Fibroblast of mammary gland (primary cell): ENCODE data around the gene CTNND2.
"Not testable (repeated sequence)": the region's sequence is repeated elsewhere in the genome, so short reads cannot be mapped to it uniquely, and the experiment has no call there.

Source experiments
- DNase-seq: peaks from one replicate; pipeline ENCODE4 v3.0.0-alpha.2; 2010; ENCODE audit warnings: low read depth
- H3K4me3 ChIP-seq: 2 replicates; pipeline ENCODE4 v1.5.1; 2011; ENCODE audit warnings: low read depth, mild to moderate bottlenecking, low read length, moderate library complexity; ENCODE audit not compliant: control insufficient read depth
- TF ChIP-seq, protein P1 (sequence below): conservative IDR thresholded peaks from 2 replicates; pipeline ENCODE4 v1.5.1; 2011; ENCODE audit warnings: low read depth, low read length, inconsistent platforms; ENCODE audit not compliant: control insufficient read depth, insufficient read depth

The CTNND2 gene

DNA sequence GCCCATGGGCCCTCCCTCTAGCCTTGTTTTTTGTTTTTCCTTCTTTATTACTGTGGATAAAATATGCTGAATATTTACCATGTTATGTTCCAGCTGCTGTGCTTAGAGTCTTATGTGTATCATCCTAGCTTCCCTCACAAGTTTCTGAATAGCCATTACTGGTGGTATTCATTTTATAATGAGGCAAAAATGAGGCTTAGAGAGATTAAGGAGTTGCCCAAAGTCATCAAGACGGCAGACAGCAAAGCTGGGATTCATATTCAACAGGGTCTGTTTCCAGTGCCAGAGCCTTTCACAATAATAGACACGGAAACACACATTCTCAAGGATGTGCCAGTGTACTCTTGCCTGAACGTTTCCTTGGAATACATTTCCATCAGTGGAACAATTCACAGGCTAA, 258.1 kb downstream of the CTNND2 start:
- TF ChIP-seq, protein P1, sequence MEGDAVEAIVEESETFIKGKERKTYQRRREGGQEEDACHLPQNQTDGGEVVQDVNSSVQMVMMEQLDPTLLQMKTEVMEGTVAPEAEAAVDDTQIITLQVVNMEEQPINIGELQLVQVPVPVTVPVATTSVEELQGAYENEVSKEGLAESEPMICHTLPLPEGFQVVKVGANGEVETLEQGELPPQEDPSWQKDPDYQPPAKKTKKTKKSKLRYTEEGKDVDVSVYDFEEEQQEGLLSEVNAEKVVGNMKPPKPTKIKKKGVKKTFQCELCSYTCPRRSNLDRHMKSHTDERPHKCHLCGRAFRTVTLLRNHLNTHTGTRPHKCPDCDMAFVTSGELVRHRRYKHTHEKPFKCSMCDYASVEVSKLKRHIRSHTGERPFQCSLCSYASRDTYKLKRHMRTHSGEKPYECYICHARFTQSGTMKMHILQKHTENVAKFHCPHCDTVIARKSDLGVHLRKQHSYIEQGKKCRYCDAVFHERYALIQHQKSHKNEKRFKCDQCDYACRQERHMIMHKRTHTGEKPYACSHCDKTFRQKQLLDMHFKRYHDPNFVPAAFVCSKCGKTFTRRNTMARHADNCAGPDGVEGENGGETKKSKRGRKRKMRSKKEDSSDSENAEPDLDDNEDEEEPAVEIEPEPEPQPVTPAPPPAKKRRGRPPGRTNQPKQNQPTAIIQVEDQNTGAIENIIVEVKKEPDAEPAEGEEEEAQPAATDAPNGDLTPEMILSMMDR: no peak
- no peak overlapping the region for H3K4me3 ChIP-seq
- no peak for DNase-seq

DNA sequence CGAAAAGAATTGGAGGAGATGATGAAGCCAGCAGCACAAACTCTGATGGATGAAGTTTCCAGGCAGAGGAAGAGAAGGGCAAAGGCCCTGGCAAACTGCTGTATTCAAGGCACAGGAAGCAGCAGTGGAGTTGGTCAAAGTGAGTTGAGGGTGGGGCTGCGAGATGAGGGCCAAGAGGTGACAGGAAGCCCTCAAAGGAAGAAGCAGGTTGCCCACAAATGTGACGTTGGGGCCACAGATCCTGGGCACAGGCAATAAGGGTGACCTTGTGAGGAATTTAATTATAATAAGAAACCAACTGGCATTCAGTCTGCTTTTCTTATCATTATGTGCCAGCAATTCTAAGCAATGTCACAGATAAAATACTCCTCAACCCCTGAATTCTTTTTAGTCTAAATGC, 261.8 kb downstream of the CTNND2 start:
- no peak overlapping the region for H3K4me3 ChIP-seq
- TF ChIP-seq, protein P1: no peak
- no peak for DNase-seq

DNA sequence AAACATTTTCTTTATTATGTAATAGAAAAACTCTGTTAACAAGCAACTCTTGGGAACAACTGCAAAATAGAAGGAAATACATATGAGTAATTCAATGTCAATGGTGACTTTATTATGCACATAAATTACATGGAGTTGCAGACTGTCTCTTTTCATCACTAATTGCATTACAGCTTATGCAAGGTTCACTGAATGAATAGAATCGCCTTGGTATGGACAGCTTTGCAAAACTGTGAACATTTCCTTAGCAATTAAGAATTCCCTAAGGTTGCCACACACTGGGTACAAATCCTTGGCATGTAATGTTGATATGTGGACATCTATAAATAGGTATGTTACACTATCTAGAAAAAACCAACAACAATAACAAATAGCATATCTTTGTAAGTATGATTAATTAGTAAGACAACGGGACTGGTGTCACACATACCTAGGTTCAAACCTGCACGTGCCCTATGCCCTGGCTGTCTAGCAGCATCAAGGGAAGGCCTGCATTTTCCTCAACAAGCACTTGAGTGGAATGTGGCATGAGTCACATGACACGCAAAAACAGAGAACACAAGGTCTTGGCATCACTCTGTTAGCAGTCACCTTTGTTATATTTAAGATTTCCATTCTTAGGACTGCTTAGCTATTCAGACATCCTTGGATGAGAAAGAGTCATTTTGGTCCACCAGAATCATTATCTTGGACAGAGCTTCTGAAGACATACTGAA, 263.9 kb downstream of the CTNND2 start:
- TF ChIP-seq, protein P1: no peak
- no peak for DNase-seq
- H3K4me3 ChIP-seq: no peak overlapping the region

DNA sequence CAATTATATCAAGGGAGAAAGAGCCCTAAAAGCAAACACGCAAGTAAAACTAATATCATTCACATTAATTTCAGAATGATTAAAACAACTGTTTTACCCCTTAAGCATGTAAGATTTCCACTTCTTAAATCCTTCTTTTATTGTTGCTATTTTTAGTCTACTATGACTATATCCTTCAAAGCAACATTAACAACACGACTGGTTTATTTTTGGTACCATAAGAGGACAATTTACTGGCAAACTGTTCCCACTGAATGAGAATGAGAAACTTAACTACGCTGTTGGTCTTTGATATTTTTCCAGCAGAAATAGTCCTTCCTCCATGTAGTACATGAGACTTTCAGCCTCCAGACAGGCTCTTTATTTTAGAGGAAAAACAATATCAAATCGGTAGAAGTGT, 281.5 kb downstream of the CTNND2 start:
- TF ChIP-seq, protein P1: no peak
- H3K4me3 ChIP-seq: no peak overlapping the region
- no peak for DNase-seq

DNA sequence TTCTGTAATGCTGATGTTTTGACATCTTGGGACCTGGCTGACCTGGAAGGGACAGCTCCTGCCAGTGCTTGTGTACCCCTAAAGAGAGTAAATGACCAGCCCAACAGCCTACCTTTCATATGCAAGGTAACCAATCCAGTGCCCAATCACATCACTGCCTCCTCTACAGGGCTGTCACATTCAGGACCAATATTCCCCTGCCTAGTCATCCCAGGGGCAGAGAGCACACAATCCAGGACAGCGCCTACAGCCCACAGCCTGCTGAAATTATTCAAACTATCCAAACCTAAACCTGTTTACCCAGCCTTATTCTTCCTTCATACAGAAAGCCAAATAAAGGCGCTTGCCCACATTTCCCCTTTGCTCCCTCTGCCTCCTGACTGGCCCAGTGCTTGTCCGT, 284.1 kb downstream of the CTNND2 start:
- no peak for DNase-seq
- TF ChIP-seq, protein P1: no peak
- no peak overlapping the region for H3K4me3 ChIP-seq

DNA sequence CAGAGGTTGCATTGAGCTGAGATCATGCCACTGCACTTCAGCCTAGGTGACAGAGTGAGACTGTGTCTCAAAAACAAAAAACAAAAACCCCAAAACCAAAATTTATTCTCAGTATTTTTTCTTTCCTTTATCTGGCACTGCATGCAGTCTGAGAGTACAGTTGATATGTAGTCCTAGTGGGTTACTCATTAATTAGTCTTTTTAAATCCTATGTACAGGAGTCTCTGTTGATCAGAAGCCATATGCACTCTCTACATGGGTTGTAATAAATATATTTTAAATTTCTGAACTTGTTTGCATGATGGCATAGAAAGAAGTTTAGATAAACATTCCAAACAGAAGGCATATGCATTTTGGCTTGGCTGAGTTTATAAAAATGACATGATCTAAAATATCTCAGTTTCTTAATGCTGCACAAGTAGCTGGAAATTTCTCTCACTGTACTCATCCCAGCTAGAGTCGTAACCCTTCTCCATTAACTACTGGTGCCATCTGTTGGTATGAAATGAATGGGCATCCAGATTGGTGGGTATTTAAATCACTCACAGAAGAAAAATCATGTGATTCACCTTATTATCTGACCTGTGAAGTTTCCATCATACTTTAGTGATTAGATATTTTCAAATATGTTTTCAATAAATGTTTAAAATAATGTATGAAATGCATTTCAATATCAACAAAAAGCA, 284.8 kb downstream of the CTNND2 start:
- peak; percentile 8 for DNase-seq
- TF ChIP-seq, protein P1: no peak

DNA sequence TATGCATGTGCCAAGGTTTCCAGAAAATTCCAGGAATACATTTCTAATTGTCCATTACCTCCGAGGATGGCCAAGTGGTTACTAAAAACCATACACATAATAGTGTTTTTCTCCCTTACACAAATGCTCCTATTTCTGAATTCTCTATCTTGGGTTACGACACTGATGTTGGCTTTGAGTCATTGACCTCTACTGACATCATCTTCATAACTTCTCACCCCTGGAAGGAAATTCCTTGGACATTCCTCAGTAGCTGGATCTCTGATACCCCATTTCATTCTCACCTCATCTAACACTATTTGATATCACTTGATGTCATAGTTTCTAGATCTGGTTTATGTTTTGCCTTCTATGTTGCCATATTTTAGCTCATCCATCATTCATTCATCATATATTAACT, 287.2 kb downstream of the CTNND2 start:
- no peak overlapping the region for H3K4me3 ChIP-seq
- DNase-seq: peak; percentile 5
- TF ChIP-seq, protein P1: no peak

More for the DNA sequence above, 284.8 kb downstream of the CTNND2 start:
- H3K4me3 ChIP-seq: no peak overlapping the region

DNA sequence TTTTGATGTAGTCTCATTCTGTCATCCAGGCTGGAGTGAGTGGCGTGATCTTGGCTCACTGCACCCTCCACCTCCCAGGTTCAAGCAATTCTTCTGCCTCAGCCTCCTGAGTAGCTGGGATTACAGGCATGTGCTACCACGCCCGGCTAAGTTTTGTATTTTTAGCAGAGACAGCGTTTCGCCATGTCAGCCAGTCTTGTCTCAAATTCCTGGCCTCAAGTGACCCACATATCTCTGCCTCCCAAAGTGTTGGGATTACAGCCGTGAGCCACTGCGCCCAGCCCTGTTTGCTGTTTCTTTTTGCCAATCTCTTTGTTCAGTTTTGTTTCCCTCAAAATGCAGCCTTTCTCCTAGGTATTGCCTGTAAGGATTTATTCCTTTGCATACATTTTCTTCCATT, 287.6 kb downstream of the CTNND2 start:
- DNase-seq, H3K4me3 ChIP-seq: not testable (repeated sequence)
